CD4-positive, CD25-positive, alpha-beta regulatory T cell (primary cell): ENCODE measurements around the gene KLRB1. TPM values are rescaled to one million over a fixed set of nuclear protein-coding genes. Genes with fewer than 3 reads are reported as not detected.

Experiments
- ATAC-seq, 2 donors: fragments of 150-1000 bp; cut with Tn5 transposase; one replicate each; pipeline ENCODE4 v1.10.0; 2021; ENCODE audit warnings: low read depth in 2 of 2, moderate number of reproducible peaks in 2 of 2, moderate library complexity in 1 of 2
- DNase-seq, 3 donors: peaks; one replicate each; pipeline versions ENCODE4 v3.0.0 to v3.0.0-alpha.2; 2012 to 2022; ENCODE audit warnings: mixed read lengths in 1 of 3
- H3K27ac ChIP-seq: one replicate; pipeline ENCODE4 v1.7.0; 2013; ENCODE audit warnings: mild to moderate bottlenecking, low read length; ENCODE audit not compliant: insufficient read depth, poor library complexity, severe bottlenecking
- H3K27me3 ChIP-seq: one replicate; pipeline ENCODE4 v1.7.0; 2013; ENCODE audit warnings: low read length; ENCODE audit not compliant: control insufficient read depth, insufficient read depth
- H3K36me3 ChIP-seq: one replicate; pipeline ENCODE4 v1.7.0; 2013; ENCODE audit warnings: mild to moderate bottlenecking, low read length, moderate library complexity; ENCODE audit not compliant: control insufficient read depth, insufficient read depth
- H3K4me1 ChIP-seq: 2 replicates; pipeline ENCODE4 v1.7.0; 2013; ENCODE audit warnings: mild to moderate bottlenecking, low read length; ENCODE audit not compliant: insufficient read depth, control insufficient read depth, poor library complexity, severe bottlenecking
- H3K4me3 ChIP-seq: one replicate; pipeline ENCODE4 v1.7.0; 2013; ENCODE audit warnings: low read depth, mild to moderate bottlenecking, low read length, moderate library complexity
- H3K9me3 ChIP-seq, 2 experiments: 1 replicate in 1 of 2; 2 replicates in 1 of 2; pipeline ENCODE4 v1.7.0; 2013; ENCODE audit warnings: low read length in 2 of 2, mild to moderate bottlenecking in 1 of 2, moderate library complexity in 1 of 2; ENCODE audit not compliant: control insufficient read depth in 2 of 2
- H3K27ac Mint-ChIP-seq, 3 donors: one replicate each; pipeline ENCODE4 v1.8.0; 2020 to 2022; ENCODE audit warnings: mild to moderate bottlenecking in 3 of 3, mixed read lengths in 3 of 3, moderate library complexity in 2 of 3
- H3K27me3 Mint-ChIP-seq: one replicate; pipeline ENCODE4 v1.8.0; 2022; ENCODE audit warnings: mild to moderate bottlenecking, mixed read lengths
- H3K36me3 Mint-ChIP-seq: one replicate; pipeline ENCODE4 v1.8.0; 2020; ENCODE audit warnings: mixed read lengths
- H3K4me1 Mint-ChIP-seq, 4 donors: one replicate each; pipeline ENCODE4 v1.8.0; 2020 to 2022; ENCODE audit warnings: mixed read lengths in 4 of 4, mild to moderate bottlenecking in 1 of 4
- H3K4me3 Mint-ChIP-seq, 4 donors: one replicate each; pipeline ENCODE4 v1.8.0; 2020 to 2022; ENCODE audit warnings: mild to moderate bottlenecking in 4 of 4, mixed read lengths in 4 of 4, moderate library complexity in 3 of 4
- H3K9me3 Mint-ChIP-seq, 7 donors: one replicate each; pipeline ENCODE4 v1.8.0; 2020 to 2022; ENCODE audit warnings: mixed read lengths in 7 of 7, mild to moderate bottlenecking in 3 of 7, moderate library complexity in 2 of 7
- polyA plus RNA-seq, 4 donors: library from polyadenylated mRNA; unstranded; fragments of 300-500 nt; fragmentation: Illumina TruSeq; gene quantifications; one replicate each; pipeline ENCODE4 v1.2.3, GENCODE V29; 2021
- total RNA-seq: library from RNA; stranded (reverse); gene quantifications from one replicate; pipeline ENCODE4 v1.2.3, GENCODE V29; 2022

KLRB1 gene
- total and polyA plus RNA-seq, 5 donors from 2014 or later, result 14.4 to 30.5 (median 21.6) TPM

- Histone ChIP-seq H3K36me3 (no peaks in the 10 kb centered on the region), H3K27ac (no peak overlapping the region), H3K4me1 (peaks cover 20% of the 10 kb centered on the region), H3K9me3 (no peaks in the 10 kb centered on the region), H3K27me3 (no peaks in the 10 kb centered on the region), H3K4me3 (no peak overlapping the region)
- Mint-ChIP-seq H3K4me1 (peaks cover 26 to 64% (median 34%) of the 10 kb centered on the region in 4 donors), H3K9me3 (no peaks in the 10 kb centered on the region), H3K4me3 (no peak overlapping the region), H3K36me3 (no peaks in the 10 kb centered on the region), H3K27me3 (peaks cover 13% of the 10 kb centered on the region), H3K27ac (peak overlapping the region; percentile 6 to 58 (median 13))
- ATAC-seq (no peak), DNase-seq (no peak)
Observed at GRCh38 chr12:9634969-9635754, 27.4 kb upstream of the KLRB1 start.

- ATAC-seq (peak; percentile 75 to 80), DNase-seq (peak; percentile 66 to 85 (median 79))
- Mint-ChIP-seq H3K27me3 (peaks cover 13% of the 10 kb centered on the region), H3K27ac (peak overlapping the region; percentile 59 to 90 (median 80)), H3K4me1 (peaks cover 23 to 62% (median 34%) of the 10 kb centered on the region in 4 donors), H3K4me3 (peak overlapping the region in 2 of 4 donors; percentile 14 to 46), H3K9me3 (no peaks in the 10 kb centered on the region), H3K36me3 (no peaks in the 10 kb centered on the region)
- no peaks in the 10 kb centered on the region for H3K9me3 ChIP-seq
- H3K4me3 ChIP-seq, result no peak overlapping the region
- H3K36me3 ChIP-seq, result no peaks in the 10 kb centered on the region
- H3K27ac ChIP-seq, result no peak overlapping the region
- H3K27me3 ChIP-seq, result no peaks in the 10 kb centered on the region
- H3K4me1 ChIP-seq, result peaks cover 20% of the 10 kb centered on the region
Observed at GRCh38 chr12:9634177-9634803, 26.6 kb upstream of the KLRB1 start.

- DNase-seq (peak in 1 of 3 donors; percentile 40), ATAC-seq (no peak)
- H3K27me3 Mint-ChIP-seq, result peaks cover 13% of the 10 kb centered on the region
- peaks cover 19 to 49% (median 29%) of the 10 kb centered on the region in 4 donors for H3K4me1 Mint-ChIP-seq
- Histone ChIP-seq H3K4me1 (peaks cover 12% of the 10 kb centered on the region), H3K9me3 (no peaks in the 10 kb centered on the region), H3K27me3 (no peaks in the 10 kb centered on the region), H3K36me3 (no peaks in the 10 kb centered on the region), H3K4me3 (no peak overlapping the region), H3K27ac (no peak overlapping the region)
- H3K27ac Mint-ChIP-seq, result peak overlapping the region in 1 of 3 donors; percentile 21
- H3K4me3 Mint-ChIP-seq, result no peak overlapping the region
- H3K9me3 Mint-ChIP-seq, result no peaks in the 10 kb centered on the region
- no peaks in the 10 kb centered on the region for H3K36me3 Mint-ChIP-seq
Observed at GRCh38 chr12:9632766-9633165, 25.1 kb upstream of the KLRB1 start.

- Histone ChIP-seq H3K4me3 (no peak overlapping the region), H3K36me3 (no peaks in the 10 kb centered on the region), H3K4me1 (no peaks in the 10 kb centered on the region), H3K27me3 (no peaks in the 10 kb centered on the region), H3K9me3 (peaks cover 0 to 5% of the 10 kb centered on the region in 2 experiments), H3K27ac (no peak overlapping the region)
- peaks cover 0 to 12% (median 7%) of the 10 kb centered on the region in 4 donors for H3K4me1 Mint-ChIP-seq
- peaks cover 16% of the 10 kb centered on the region for H3K36me3 Mint-ChIP-seq
- no peak overlapping the region for H3K27ac Mint-ChIP-seq
- DNase-seq (peak in 1 of 3 donors; percentile 45), ATAC-seq (no peak)
- H3K9me3 Mint-ChIP-seq, result peaks cover 0 to 12% (median 2%) of the 10 kb centered on the region in 7 donors
- no peak overlapping the region for H3K4me3 Mint-ChIP-seq
- H3K27me3 Mint-ChIP-seq, result peaks cover 5% of the 10 kb centered on the region
Observed at GRCh38 chr12:9626821-9627220, 19.1 kb upstream of the KLRB1 start.

GRCh38 chr12:9626291-9626690 lies 18.6 kb upstream of the KLRB1 start:
- DNase-seq (no peak), ATAC-seq (no peak)
- Histone ChIP-seq H3K4me3 (no peak overlapping the region), H3K27ac (no peak overlapping the region), H3K36me3 (no peaks in the 10 kb centered on the region), H3K9me3 (peaks cover 0 to 5% of the 10 kb centered on the region in 2 experiments), H3K4me1 (no peaks in the 10 kb centered on the region), H3K27me3 (no peaks in the 10 kb centered on the region)
- Mint-ChIP-seq H3K9me3 (peaks cover 0 to 12% (median 2%) of the 10 kb centered on the region in 7 donors), H3K4me3 (no peak overlapping the region), H3K36me3 (peaks cover 16% of the 10 kb centered on the region), H3K27me3 (peaks cover 5% of the 10 kb centered on the region), H3K4me1 (peaks cover 0 to 12% (median 7%) of the 10 kb centered on the region in 4 donors), H3K27ac (no peak overlapping the region)

GRCh38 chr12:9625019-9625418 lies 17.3 kb upstream of the KLRB1 start:
- Mint-ChIP-seq H3K4me3 (no peak overlapping the region), H3K4me1 (peaks cover 0 to 16% (median 5%) of the 10 kb centered on the region in 4 donors), H3K27me3 (peaks cover 5% of the 10 kb centered on the region), H3K27ac (no peak overlapping the region), H3K36me3 (peaks cover 16% of the 10 kb centered on the region), H3K9me3 (peaks cover 0 to 12% (median 3%) of the 10 kb centered on the region in 7 donors)
- H3K27ac ChIP-seq, result no peak overlapping the region
- H3K36me3 ChIP-seq, result no peaks in the 10 kb centered on the region
- H3K9me3 ChIP-seq, result peaks cover 0 to 5% of the 10 kb centered on the region in 2 experiments
- DNase-seq (no peak), ATAC-seq (no peak)
- H3K4me1 ChIP-seq, result no peaks in the 10 kb centered on the region
- no peaks in the 10 kb centered on the region for H3K27me3 ChIP-seq
- H3K4me3 ChIP-seq, result no peak overlapping the region

- H3K27me3 Mint-ChIP-seq, result peaks cover 5% of the 10 kb centered on the region
- peaks cover 0 to 12% (median 2%) of the 10 kb centered on the region in 7 donors for H3K9me3 Mint-ChIP-seq
- Histone ChIP-seq H3K4me3 (no peak overlapping the region), H3K9me3 (peaks cover 0 to 3% of the 10 kb centered on the region in 2 experiments), H3K36me3 (no peaks in the 10 kb centered on the region), H3K4me1 (peaks cover 19% of the 10 kb centered on the region), H3K27ac (no peak overlapping the region), H3K27me3 (no peaks in the 10 kb centered on the region)
- H3K4me1 Mint-ChIP-seq, result peaks cover 13 to 48% (median 40%) of the 10 kb centered on the region in 4 donors
- DNase-seq, result no peak
- peak overlapping the region; percentile 43 to 86 (median 85) for H3K27ac Mint-ChIP-seq
- no peak for ATAC-seq
- H3K36me3 Mint-ChIP-seq, result peaks cover 13% of the 10 kb centered on the region
- H3K4me3 Mint-ChIP-seq, result peak overlapping the region in 1 of 4 donors; percentile 41
Observed at GRCh38 chr12:9619411-9620179, 11.9 kb upstream of the KLRB1 start.
